ENCODE data around the gene PMPCA.

PMPCA gene

GRCh38 chr9:136467766-136468165, 57.3 kb downstream of the PMPCA start:
- DNase-seq (ENCODE audit: low read depth): no peak
- no peak for TF ChIP-seq CTCF (IDR thresholded peaks at IDR 0.05; ENCODE audit: low read depth, low read length, missing control alignments)
- H3K4me3 ChIP-seq (ENCODE audit: low read depth, low read length): no peak overlapping the region

DNA sequence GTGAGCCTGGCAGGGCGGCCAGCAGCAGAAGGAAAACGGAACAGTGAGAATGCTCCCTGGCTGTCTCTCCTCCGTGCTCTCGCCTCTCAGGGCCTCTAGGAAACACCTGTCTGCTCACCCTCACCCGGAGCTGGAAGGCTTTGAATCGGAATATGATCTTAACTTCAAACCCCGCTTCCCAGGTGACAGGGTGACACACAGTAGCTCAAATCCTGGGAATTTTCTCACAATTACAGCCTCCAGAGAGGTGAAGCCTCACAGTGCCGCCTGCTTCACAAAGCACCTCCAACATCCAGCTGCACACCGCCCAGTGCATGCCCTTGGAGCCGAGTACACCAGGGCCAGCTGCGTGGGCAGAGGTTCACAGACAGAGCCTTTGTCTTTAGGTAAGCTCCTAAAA, 59.9 kb downstream of the PMPCA start:
- TF ChIP-seq CTCF (IDR thresholded peaks at IDR 0.05; ENCODE audit: low read depth, low read length, missing control alignments): no peak
- H3K4me3 ChIP-seq (ENCODE audit: low read depth, low read length): no peak overlapping the region
- DNase-seq (ENCODE audit: low read depth): no peak

DNA sequence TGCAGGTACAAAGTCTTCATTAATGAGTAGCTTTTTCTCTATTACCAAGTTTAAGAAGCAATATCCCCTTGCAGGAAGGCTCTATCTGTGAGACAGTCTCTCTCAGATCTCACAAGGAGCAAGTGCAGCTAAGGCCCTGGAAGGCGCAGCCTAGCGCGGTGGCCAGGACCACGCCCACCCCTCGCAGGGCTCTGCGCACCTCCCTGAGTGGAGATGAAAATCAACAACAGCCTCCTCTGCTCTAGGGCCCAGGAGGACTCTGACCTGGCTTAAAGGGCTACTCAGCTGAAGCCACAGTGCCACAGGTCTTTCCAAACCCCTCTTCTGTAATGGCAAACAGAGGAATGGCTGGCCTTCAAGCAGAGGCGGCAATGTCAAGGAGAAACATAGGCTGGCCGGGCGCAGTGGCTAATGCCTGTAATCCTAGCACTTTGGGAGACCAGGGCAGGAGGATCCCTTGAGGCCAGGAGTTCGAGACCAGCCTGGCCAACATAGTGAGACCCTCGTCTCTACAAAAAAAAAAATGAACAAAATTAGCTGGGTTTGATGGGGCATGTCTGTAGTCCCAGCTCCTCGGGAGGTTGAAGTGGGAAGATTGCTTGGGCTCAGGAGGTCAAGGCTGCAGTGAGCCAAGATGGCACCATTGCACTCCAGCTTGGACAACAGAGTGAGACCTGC, 60.5 kb downstream of the PMPCA start:
- DNase-seq (ENCODE audit: low read depth): no peak
- no peak overlapping the region for H3K4me3 ChIP-seq (ENCODE audit: low read depth, low read length)
- TF ChIP-seq CTCF (IDR thresholded peaks at IDR 0.05; ENCODE audit: low read depth, low read length, missing control alignments): no peak

DNA sequence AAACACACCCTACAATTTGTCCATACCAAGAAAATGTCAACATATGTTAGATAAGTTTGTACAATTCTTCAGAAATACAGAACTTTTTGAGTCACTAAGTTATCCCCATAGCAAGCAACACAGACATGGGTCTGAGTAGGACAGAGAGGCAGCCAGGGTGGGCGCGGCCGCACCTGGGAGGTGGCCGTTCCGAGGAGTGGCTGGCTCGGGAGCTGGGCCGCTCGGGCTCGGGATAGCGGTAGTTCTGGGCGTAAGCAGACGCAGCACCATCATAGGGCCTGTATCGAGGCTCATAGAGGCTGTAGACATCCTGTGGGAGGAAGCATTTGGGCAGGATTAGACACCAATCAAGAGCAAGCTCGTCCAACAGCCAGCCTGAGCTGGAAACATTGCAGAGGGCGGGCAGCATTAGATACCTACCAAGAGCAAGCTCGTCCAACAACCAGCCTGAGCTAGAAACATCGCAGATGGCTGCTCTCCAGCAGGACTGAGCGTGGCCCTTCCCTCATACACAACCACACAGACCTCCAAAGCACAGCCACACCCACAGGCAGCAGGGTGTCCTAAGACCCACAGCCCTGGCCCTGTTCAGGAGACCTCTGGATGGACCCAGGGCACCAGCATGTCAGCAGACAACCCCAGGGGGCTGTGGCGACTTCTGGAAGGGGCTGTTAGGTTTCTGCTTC, 61.5 kb downstream of the PMPCA start:
- H3K4me3 ChIP-seq (ENCODE audit: low read depth, low read length): no peak overlapping the region
- no peak for TF ChIP-seq CTCF (IDR thresholded peaks at IDR 0.05; ENCODE audit: low read depth, low read length, missing control alignments)
- DNase-seq (ENCODE audit: low read depth): no peak

DNA sequence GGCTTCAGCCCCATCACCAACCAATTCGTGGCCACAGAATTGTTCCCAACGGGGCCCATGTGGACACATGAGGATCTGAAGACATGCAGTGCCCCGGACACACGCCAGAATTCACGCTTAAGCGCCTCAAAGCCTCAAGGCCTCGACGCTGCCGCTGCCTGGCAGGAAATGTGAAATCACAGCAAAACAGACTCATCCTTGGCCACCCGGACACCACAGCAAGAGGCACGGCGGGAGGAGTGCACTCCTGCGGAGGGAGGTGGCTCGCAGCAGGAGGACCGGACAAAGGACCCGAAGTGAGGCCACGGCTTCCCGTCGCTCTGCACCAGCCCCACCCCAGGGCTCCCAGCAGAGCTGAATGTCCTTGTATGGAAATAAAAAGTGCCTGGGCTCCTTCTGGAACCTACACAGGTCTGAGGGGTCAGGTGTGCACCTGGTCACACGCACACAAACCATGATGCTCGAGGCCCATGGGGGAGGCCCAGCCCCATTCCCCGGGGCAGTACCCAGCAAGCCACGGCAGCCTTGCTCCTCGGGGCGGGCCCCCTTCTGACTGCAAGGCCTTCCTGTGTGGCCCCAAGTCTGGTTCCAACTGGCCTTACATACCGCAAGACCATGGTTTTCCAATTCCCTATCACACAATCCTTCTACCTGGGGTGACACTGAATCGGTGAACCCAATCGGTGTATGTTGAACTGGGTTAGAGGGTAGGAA, 62.3 kb downstream of the PMPCA start:
- DNase-seq (ENCODE audit: low read depth): no peak
- no peak overlapping the region for H3K4me3 ChIP-seq (ENCODE audit: low read depth, low read length)
- TF ChIP-seq CTCF (IDR thresholded peaks at IDR 0.05; ENCODE audit: low read depth, low read length, missing control alignments): no peak

DNA sequence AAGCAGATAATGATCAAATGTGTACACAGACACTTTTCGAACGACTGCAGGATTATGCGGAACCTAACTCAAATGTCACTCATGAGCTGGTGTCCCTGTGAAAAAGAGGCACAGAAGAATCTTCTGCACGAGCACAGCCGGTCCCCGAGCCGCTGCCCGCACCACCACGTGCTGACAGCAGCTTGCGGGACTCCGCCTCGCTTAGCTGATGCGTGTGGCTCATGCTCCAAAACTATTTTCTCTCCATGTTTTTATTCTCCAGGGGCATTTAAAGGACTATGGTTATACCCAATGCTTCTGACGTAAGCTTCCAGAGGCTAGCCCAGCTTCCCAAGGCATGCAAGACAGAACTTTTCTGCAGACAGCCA, 62.9 kb downstream of the PMPCA start:
- DNase-seq (ENCODE audit: low read depth): no peak
- no peak overlapping the region for H3K4me3 ChIP-seq (ENCODE audit: low read depth, low read length)
- no peak for TF ChIP-seq CTCF (IDR thresholded peaks at IDR 0.05; ENCODE audit: low read depth, low read length, missing control alignments)

Measured in GM12864 (cell line).